GM21717 (cell line): ENCODE measurements around the gene TMEM63C.

ENCODE experiments used
- ATAC-seq: cut with Tn5 transposase; IDR thresholded peaks from one replicate; pipeline ENCODE4 v1.9.1; 2021; ENCODE audit warnings: mild to moderate bottlenecking, moderate library complexity; ENCODE audit not compliant: unreplicated experiment

Gene TMEM63C

DNA sequence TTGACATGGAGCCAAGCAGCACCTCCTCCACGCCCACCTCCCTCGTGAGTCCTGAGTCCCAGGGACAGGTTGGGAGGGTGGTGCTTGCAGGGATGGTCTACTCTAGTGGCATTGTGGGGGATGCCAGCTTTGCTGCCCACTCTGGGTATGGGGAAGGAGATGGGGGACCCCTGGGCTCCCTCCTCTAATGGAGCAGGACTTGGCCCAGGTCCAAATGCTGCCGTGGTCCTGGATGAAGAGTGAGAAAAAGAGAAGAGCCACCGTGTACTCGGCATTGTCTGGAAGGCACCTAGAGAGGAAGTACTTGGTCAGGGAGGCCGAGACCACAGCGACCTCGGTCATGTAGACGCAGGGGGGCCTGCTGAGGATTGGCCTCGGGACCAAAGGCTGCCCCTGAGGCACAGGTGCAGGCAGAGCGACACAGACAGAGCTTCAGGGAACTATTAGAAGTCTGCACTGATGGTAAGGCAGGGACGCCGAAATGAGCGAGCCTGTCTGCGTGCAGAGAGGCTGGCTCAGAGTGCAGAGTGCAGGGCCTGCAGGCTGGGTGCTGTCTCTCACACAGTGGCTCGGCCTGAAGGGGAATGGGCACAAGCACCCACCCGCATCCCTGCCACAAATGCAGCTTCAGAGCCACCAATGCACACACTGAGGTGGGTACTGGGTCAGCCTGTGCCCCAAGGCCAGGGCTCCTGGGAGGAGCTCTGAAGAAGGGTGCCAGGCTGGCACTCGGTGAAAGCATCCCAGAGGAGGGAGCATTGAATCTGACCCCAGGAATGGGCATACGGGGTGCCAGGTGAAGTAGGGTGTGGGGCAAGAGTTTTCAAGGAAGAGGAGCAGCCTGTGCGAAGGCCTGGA is 72.0 kb downstream of the TMEM63C start:
- no peak for ATAC-seq

DNA sequence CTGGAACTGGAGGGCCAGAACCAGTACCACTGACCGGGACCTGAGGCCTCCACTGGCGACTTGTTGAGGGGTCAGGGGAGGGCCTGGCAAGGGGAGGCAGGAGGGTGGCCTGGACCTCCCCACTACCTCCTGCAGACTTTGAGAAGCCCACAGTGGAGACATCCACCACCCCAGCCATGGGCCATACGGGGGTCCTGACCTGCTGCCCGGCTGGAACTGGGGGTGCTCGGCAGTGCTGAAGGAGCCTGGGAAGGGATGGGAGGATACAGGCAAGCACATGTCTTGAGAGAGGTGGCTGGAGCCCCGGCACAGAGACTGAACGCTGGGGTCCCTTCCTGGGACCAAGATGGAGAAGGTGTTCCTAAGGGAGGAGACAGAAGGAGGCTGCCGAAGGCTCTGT is 75.1 kb downstream of the TMEM63C start:
- ATAC-seq = no peak

DNA sequence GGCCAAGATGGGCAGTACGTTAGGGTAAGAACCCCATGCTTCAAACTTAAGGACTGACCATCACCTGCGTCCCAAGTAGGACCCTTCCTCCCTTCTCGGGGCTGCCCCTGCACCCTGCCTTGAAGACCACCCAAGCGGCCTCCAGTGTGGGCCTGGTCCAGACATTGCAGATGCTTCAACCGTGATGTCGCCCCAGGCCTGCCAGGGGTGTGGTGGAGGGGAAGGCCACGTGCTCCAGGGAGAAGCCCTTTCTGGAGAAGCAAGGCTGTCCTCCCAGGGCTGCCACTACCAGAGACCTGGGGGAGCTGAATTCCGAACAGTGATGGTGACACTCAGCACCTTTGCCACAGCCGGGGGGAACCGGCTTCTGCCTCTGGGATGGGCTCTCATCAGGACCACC is 76.1 kb downstream of the TMEM63C start:
- ATAC-seq = no peak

DNA sequence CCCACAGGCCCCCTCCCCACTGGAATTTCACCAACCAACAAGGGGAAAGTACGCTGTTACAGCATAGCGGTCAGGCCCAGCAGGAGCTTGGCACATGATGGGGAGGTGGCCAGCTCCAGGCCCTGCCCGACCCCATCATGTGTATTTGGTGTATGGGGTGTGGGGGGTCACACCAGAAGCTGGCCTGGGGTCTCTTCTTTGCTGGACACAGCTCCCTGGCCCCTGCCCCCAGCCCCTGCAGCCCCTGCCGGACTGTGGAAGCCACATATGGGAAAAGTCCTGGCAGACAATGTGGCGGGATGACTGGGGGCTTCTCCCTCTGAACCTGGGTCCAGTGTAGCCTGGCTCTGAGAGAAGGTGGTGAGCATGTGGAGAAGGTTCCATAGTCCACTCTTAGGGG is 77.0 kb downstream of the TMEM63C start:
- ATAC-seq = no peak

DNA sequence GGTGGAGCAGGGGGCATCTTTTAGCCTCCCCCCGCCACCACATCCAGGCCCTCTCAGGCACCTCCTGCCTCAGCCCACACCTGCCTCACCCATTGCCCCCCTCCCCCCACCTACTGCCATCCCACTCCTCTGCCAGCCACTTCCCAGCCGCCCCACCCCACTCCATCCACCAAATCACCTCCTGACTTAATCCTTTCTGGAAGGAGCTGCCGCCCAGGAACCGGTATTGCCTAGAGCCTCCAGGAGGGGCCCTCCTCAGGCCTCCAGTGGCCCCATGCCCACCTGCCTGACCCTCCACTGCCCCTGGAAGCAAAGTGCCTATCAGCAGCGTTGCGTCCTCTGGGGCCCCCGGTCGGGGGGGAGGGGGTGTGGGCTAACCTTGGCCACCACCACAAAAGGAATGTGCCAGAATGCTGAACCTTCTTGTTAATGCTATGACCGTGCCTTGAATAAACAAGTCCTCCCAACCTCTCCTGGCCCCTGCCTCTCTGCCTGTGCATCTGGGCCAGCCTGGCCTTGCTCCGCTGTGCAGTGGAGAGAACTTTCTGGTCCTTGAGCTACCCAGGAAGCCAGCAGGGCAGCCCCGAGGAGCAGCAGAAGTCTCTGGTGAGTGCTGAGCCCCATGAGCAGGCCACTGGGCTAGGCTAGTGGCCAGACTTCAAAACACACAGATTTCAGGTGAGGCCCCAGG is 77.6 kb downstream of the TMEM63C start:
- no peak for ATAC-seq

DNA sequence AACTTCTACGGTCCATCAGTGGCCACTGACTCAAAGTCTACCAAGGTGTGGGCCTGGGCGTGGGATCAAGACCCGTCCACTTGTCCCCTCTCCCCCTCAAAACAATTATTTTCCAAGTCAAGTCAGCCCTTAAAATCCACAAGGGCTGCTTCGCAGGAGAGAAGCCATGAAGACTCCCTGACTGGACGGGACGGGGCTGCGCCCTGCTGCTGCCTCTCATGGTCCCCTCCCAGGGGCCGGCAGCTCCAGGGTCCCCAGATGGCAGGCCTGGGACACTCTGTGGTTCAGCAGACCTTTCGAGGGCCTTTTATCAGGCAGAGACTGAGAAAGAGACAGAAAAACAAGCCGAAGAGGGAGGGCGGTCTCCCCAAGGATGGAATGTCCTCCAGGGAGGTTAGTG is 78.6 kb downstream of the TMEM63C start:
- no peak for ATAC-seq

DNA sequence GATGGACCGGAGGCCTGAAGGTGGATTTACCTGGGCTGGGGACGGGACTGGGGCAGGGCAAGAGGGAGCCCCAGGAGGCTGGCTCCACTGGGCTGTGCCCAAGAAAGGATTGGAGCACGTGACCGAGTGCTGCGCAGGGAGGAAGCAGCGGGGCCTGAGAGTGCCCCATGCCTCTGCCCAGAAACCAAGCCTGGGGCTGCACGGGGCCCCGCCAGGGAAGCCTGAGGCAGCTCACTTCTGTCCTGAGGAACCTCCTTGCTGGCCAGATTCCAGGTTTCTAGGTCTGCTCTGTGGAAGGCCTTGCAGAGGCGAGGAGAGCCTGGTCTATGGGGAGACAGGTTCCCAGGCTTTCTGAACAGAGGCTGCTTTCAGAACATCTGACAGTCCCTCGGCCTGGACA is 79.0 kb downstream of the TMEM63C start:
- no peak for ATAC-seq

DNA sequence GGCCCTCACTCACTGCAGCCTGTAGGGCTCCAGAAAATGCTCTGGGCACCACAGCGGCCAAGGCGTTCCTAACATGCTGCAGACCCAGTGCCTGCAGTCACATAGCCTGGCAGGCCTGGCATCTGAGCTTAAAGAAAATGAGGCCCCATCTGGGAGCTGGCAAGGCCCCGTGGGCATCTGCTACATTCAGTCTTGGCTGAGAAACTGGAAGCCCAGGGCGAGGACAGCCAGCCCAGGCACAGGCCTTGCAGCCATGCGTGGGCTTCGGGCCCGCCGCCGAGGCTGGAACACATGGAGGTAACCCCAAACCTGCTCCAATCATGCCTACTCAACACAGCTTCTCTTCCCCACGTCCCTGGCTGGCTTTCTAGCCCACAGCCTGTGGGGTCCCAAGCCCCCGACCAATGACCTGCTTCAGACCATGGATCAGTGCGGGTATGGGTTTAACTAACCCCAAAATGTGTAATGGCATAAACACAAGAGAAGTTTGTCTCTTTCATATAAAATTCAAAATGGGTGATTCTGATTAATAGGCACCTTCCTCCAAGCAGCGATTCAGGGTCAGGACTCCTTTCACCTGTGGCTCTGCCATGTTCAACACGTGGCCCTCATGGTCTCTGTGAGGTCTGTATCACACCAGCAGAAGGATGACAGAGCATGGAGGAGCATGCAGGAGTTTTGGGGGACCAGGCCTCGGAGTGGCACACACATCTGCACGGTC is 83.0 kb downstream of the TMEM63C start:
- ATAC-seq = no peak

DNA sequence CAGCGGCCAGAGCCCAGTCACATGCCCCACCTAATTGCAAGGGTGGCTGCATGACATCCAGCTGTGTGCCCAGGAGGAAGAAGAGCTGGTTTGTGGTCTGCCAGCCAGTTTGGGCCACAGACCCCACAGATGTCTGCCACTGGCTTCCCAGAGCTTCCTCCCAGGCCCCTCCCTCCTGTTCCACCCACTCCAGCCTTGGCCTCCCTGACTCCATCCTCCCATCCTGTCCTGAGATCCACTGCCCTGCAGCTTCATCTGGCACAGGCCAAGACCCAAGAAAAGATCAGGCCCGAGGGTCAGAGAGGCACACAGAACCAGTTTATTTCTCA is 83.6 kb downstream of the TMEM63C start:
- ATAC-seq = no peak

DNA sequence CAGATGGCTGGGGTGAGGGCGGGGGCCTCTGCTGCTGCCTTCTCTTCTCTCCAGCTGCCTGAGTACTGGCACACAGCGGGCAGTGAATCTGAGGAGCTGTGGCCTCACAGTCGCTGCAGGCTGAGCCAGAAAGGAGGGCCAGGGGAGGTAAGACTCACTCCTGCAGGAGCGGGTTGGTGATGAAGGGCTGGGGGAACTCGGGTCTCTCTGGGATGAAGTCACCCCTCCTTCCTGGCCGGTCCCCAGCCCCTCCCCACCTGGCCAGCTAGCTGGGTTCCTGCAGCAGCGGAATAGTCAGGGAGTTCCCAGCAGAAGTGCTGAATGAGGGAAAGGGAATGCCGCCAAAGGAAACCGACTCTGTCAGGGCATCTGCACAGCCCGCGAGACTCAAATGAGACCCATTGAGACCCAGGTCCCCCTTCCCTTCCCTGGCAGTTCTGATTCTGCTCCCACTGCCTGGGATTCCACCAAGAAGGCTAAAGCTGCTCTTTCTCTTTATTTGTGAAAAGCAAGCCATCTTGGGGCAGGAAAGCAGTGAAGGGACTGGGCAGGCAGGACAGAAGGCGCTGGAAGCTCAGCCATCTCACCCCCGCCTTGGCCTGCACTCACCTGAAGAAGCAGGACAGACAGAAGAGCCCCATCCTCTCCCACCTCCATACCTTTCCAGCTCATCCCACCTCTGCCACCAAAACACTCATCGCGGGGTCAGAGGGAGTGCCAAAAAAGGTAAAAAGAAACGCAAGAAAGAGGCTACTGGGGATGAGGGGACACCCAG is 84.2 kb downstream of the TMEM63C start:
- ATAC-seq = no peak

DNA sequence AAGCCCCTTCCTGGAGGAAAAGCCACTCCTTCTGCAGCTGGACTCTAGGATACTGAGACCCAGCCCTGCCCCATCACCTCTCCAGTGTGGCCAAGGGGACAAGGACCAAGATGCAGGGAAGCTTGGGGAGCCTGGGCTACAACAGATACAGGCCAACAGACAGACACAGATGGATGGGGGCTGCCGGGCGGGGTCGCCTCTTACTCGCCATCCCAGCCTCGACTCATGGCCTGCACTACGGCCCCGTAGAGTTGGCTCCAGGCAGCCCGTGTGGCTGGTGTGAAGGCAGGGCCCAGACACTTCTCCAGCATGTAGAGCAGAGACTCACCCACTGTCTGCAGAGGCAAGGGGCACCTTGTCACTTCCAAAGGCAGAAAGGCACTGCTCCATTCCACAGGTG is 84.7 kb downstream of the TMEM63C start:
- no peak for ATAC-seq

DNA sequence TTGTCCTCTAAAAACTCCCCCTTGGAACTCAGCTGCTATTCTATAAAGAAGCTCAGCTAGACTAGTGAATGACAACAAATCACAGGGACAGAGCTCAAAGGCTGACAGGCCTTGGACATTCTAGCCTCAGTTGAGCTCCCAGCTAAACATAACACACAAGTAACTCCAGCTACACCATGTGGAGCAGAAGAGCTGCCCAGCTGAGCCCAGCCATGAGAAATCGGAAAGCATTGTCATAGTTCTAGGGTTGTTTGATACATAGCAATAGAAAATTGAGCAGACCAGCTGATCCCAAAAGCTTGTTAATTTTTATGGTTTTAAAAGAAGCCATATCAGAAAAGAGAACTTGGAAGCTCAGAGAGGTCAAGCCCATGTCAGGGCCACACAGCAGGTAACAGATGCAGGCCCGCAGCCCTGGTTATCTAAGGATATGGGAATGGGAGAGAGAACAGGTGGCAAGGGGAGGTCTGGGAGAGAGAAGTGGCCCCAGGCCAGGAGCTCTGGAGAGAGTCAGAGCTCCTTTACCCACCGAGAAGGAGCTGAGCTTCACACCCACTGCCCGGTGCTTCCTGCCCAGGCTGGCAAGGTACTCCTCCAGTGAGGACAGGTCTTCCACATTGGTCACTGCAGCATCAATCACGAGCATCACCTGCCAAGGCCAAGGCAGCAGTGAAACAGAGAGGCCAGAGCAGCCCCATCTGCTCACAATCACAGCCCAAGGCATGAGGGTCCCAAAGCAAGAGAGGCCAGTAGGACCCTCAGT is 86.5 kb downstream of the TMEM63C start:
- no peak for ATAC-seq

DNA sequence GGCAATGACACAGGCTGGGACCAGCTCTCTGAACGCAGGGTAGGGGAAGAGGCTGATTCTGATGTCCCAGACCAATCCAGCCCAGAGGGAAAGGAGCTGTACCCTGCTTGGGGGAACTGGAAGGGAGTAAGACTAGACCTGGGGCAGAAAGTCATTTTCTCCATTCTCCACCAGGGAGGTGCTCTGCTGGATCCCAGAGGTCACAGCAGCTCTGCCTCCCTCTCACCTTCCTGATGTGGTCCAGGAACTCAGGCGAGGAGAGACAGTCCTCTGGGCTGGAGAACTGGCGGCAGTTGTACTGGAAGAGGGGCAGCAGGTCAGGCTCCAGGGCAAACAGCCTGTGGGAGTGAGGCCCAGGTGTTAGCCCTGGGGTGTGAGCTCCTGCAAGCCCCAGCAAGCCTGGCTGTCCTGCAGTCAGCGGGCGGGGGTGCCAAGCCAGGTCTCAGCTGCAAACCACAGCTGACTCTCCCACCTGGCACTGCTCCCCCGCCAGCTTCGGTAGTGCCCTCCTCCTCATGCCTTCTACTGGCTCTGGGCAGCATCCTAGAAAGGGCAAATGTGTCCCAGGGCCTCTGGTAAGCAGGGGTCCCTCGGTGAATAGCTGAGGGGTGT is 87.5 kb downstream of the TMEM63C start:
- ATAC-seq = no peak

DNA sequence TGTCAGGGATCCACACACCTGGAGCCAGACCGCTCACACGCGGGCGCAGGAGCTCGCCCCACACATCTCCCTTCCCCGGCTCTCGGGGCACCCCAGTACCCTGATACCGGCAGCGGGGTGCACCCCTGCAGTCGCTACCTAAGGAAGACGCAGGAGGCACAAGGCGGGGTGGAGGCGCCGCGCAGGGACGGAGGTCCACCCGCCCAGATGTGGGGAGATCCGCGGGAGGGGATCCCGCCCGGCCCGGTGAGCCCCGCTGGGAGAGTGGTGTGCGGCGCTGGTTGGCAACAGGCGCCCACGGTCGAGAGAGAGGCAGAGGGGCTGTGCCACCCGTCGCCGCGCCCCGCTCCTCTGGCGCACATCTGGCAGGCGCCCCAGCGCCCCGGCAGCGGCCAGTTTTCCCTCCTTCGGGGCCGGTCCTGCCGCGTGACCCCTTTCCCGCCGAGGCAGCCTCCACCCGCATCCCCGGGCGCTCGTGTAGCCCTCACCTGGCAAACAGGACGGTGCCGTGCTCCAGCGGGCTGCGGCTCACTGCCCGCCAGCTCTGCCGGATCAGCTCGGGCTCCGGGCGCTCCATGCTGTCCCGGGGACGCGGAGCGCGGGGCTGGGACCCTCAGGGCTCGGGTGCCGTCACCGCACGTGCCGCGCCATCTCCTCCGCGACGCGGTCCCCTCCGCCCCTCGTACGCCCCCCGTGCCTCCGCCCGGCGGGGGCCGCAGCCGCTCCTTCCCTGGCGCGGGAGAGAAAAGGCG is 88.9 kb downstream of the TMEM63C start:
- ATAC-seq = no peak

DNA sequence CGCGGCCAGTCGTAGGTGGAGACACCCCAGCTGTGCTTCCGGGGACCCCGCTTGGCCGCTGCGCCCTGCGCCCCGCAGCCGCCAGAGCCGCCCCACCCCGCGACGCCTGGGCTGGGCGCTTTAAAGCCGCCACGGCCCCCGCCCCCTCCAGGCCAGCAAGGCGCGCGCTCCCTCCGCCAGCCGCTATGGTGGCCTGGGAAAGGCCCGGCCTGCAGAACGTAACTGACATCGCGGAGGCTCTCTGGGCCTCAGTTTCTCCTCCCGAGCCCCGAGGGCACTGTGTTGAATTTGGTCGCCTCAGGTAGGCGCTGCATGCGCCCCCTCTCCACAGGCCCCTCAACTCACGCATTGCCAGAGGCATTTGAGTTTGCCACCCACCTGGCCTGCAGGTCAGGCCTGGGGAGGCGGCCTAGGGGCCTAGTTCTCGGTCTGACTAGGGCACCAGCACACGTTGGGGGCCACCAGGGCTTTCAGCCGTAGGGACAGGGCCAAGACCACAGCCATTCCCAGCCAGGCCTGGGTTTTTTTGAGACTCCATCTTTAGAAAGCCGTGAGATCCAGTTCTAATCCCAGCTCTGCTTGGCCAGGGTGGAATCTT is 89.6 kb downstream of the TMEM63C start, which contains the start of gene NGB:
TSS of gene NGB (minus strand) at position 94 of the 598 bp plus-strand sequence. CDS start 269 bp downstream, outside the sequence.
- ATAC-seq = no peak

DNA sequence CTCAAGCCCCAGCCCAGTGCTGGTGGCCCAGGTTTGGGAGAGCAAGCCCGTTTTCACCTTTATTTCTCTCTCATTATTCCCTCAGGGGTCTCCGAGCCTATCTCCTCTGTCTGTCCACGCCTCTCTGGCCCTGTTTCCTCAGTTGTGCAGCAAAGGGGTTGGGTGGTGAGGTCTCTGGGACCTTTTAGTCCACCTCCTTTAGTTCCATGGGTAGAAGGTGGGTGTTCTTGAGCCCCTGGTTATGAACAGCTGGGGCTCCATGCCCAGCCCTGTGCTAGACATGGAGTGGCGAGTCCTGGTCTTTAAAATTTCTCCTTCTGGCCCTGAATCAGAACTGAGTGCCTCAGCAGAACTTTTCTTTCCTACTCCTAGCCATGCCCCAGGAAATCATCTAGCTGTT is 90.7 kb downstream of the TMEM63C start:
- ATAC-seq = no peak

DNA sequence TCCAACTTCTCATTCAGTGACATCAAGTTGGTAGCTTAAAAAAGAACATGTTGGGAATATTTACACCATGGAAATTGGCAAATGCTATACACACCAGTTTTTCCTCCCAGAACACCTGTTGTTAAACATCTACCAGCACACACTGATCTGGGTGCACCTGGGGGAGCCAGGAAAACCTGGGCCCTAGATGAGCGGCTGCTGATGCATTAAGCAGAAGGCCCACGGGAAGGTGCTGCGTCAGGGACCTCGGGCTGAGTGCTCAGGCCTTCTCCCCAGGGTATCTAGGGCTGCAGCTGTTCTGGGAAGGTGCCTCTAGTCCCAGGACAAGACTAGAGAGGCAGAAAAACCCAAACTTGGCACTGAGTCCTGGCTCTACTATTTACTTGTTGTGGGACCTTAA is 92.2 kb downstream of the TMEM63C start:
- ATAC-seq = no peak

DNA sequence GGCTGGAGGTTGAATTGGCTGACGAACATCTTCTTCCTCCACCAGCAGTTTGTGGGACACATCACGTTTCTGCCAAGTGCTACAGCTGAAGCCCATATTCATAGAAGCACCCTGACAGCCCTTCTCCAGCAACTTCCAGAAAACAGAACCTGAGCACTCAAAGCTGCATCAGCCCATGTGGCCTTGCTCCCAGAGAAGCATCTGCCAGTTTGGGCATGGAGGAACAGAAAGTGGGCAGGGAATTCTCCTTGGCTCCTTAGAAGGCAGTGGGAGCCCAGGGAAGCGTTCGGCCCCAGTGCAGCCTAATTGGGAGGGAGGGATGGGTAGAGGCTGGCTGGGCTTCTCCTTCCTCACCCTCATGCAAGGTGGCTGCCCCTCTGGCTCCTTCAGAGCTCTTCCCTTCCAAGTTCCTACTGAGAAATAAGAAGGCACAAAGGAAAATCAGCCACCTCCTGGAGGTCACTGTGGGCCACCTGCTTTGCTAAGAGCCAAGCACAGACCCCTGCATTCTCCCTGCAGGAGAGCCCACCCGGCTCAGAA is 93.5 kb downstream of the TMEM63C start:
- no peak for ATAC-seq
